AG20443 (cell line): Measurements from ENCODE around the gene ADGRB3.
"Not testable (repeated sequence)": the region's sequence is repeated elsewhere in the genome, so short reads cannot be mapped to it uniquely, and the experiment has no call there.

Experiments
- DNase-seq: peaks from one replicate; pipeline ENCODE4 v3.0.0; 2012; ENCODE audit warnings: low spot score, mixed read lengths

The ADGRB3 gene

GRCh38 chr6:69261010-69261409 is 625.9 kb downstream of the ADGRB3 start:
- DNase-seq, result no peak

GRCh38 chr6:69263297-69263696 is 628.2 kb downstream of the ADGRB3 start:
- DNase-seq, result no peak

- no peak for DNase-seq
These were observed 630.0 kb downstream of the ADGRB3 start for GRCh38 chr6:69265090-69265489.

DNA sequence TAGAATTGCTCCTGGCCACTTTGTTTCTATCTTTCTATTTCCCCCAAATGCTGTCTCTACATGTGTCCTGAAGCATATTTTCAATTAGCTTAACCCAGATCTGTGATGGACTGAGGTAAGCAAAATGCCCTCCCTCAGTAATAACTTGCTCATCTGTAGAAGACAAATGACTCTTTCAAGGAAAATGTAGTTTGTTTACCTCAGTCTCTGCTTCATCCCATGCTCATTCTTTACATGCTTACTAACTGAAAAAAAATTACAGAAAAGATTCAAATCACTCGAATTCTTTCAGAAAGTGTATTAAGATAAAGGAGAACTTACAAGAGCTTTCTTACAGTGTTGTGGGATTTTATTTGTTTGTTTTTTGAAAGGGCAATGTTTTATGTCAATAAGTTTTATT is 630.6 kb downstream of the ADGRB3 start:
- DNase-seq, result no peak

DNA sequence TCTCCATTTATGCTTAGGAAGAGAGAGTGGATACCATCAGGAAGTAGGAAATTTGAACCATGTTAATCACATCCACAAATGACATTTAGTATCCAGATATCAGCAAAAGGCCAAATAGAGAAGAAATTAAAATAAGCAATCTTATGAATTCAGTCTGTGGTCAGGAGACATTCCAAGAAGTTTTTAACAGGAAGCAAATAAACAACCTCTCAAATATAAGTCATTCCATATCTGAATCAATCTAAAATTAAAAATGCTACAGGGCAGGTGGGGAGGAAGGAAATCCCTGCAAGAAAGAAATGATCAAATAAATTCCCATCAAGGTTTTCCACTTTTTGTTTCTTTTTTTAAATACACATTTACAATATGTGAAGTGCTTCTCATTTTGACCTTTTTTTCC is 641.1 kb downstream of the ADGRB3 start:
- no peak for DNase-seq

DNA sequence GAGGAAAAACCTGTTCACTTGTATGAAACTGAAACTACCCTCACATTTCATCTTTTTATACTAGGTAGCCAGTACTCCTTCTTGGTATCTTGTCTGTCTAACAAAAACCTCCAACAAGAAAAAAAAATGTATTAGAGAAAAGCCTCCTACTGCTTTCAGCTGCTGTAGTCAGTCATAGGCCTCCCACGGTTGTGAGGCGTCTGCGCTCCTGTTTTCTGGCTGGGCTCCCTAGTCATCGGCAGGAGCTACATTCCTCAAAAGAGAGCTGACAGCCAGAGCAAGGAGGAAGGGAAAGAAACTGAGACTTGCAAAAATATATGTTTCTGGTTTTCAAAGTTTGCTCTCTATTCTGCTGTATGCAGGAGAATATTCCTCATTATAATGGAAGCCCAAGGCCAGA is 644.7 kb downstream of the ADGRB3 start:
- no peak for DNase-seq

GRCh38 chr6:69280858-69281257 is 645.8 kb downstream of the ADGRB3 start:
- DNase-seq, result no peak

- DNase-seq, result no peak
These were observed 649.2 kb downstream of the ADGRB3 start for GRCh38 chr6:69284176-69284730.

DNA sequence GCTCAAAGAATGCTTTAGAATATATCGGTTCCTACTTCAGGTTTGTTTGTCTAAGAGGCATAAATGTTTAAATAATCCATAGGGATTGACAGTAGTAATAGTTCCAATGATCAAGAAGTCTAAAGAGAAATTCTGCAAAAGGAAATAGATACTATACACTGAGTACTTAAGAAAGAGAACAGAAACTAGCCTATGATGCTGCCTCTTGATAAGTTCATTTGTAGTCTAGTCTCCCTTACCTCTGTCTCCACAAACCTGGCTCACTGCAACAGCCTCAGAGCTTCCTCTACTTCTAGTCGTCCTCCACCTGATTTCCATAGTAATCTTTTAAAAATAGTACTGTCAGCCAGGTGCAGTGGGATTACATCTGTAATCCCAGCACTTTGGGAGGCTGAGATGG is 650.0 kb downstream of the ADGRB3 start:
- DNase-seq, result no peak

DNA sequence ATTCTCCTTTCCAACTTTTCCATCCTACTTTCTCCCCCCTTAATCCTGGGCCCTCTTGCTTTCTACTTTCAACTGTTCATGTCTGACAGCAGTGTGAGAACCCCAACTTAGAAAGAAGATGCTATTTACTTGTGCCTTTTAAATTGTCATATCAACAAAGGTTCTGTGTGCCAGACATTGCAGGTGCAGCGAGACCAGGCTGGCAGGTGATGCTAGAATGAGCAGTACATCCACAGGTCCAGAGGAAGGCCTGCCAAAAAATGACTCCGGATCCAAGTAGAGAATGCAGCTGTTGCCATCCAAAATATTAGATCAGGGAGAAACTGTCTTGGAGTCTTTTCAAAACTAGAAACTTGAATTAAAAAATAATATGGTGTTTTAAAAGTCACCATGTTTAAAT is 651.2 kb downstream of the ADGRB3 start:
- DNase-seq, result no peak

DNA sequence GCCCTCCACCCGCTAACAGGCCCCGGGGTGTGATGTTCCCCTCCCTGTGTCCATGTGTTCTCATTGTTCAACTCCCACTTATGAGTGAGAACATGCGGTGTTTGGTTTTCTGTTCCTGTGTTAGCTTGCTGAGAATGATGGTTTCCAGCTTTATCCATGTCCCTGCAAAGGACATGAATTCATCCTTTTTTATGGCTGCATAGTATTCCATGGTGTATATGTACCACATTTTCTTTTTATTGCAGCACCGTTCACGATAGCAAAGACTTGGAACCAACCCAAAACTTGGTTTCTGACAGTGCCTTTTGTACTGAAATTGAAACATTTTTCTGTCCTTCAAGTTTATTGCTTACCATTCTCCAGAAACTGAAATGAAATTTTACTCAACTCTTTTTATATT is 653.1 kb downstream of the ADGRB3 start:
- not testable (repeated sequence) for DNase-seq

GRCh38 chr6:69289689-69290495 is 654.8 kb downstream of the ADGRB3 start:
- no peak for DNase-seq

DNA sequence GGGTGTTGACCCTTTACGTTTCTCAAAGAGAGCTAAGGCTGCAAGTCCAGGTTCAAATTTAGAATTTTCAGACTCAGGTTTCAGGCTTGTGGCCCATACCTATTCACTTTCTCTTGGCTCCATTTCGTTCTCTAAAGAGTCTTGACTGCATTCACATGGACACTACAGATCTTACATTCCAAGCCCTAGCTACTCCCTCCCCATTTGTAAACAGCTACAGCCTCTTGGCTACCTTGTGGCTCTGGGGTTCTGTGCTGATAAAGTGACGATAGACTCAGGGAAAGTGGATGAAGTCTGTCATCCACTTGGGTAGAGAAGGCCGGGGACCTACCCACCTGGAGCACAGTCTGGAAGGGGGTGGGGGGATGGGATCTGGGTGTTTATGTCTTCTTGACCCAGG is 658.4 kb downstream of the ADGRB3 start:
- DNase-seq, result no peak

GRCh38 chr6:69294407-69294806 is 659.3 kb downstream of the ADGRB3 start:
- DNase-seq, result no peak

DNA sequence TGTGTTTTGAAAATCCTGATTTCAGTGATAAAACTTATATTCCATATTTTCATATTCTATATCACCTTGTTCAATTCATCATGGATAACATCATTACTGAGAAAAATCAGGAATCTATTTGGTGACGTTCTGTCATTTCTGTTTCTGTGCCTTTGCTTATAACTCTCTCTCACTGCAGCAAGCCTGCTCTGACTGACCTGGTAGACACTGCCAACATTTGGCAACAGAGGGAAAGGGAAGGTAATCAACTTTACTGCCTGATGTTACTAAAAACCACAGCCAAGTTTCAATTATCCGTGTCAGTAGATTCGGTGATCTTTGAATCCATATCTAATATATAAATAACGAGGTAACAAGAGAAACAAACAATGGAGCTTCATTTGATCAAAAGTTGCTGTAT is 659.8 kb downstream of the ADGRB3 start:
- no peak for DNase-seq

- no peak for DNase-seq
These were observed 668.3 kb downstream of the ADGRB3 start for GRCh38 chr6:69303382-69303781.

GRCh38 chr6:69305456-69305855 is 670.4 kb downstream of the ADGRB3 start:
- DNase-seq, result no peak

DNA sequence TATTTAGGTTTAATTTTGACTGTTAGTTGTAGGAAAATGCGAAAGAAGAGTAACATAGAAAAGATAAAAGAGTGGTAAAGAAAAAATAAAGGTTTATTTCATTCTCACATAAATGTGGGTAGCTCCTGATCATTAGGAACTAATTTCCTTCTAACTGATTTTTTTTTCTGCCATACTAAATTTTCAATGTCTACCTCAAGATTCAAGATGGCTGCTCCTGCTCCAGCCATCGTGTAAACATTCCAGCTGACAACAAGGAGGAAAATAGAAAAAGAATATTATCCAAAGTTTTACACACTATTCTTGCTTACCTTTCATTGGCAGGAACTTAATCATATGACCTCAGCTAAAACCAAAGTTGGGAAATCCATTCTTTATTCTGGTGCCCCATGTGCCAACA is 673.5 kb downstream of the ADGRB3 start:
- DNase-seq, result no peak

DNA sequence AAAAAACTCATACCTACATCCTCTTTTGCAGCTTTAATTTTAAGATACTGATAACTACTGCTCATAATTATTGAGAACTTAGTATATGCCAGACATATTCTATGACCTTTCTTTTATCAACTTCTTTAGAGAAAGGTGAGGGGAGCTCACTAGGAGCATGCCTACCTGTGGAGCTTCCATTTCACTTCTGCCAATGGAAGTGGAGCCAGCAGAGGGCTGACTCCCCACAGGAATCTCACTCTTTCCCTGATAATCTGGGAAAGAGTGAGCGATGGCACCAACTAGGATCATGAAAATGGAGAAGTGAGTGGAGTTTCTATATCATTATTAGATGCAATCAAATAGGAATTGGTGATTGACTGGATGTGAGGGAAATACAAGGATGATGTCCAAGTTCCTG is 676.8 kb downstream of the ADGRB3 start:
- no peak for DNase-seq

- no peak for DNase-seq
These were observed 678.9 kb downstream of the ADGRB3 start for GRCh38 chr6:69314001-69314400.

DNA sequence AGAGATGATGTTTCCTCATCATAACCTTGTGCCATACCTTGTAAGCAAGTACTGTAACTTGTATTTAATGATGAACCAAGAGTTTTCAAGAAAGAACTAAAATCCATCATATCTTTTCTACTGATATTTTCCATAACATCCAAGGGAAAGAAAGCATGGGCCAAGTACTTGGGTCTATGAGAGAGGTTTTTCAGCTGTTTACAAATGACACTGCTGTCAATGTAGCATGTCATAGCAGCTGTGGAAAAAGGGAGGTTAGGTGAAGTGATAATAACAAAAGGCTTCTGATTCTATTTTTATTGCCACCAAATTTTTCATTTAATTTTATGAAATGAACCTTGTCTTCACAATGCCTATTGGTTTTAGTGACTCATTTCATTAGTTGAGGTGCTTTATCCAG is 679.4 kb downstream of the ADGRB3 start:
- DNase-seq, result no peak

DNA sequence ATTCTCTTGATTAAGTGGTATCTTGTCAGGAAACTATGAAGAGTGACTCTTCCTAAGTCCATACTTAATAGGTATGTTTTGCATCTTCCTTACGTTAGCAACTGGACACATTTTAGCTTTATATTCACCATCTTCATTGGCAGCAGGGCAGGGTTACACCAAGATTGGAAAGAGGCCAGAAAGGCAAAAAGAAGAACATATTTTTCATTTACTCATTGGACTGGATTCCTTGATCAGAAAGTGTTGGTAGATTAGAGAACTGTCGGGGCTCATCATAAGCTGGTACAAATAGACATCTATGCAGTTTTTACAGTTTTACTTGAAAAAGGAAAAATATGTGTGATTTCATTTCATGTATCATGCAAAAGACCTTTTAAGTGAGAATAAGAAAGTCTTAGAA is 696.8 kb downstream of the ADGRB3 start:
- no peak for DNase-seq

- no peak for DNase-seq
These were observed 702.2 kb downstream of the ADGRB3 start for GRCh38 chr6:69337311-69337710.
